Hepatocyte (in vitro differentiated cells): ENCODE measurements around the gene SOBP. TPM values are rescaled to one million over a fixed set of nuclear protein-coding genes. Genes with fewer than 3 reads are reported as not detected.

Experiments used
- DNase-seq: peaks from one replicate; pipeline ENCODE4 v3.0.0-alpha.2; 2016; ENCODE audit warnings: low spot score
- H2AFZ ChIP-seq: fragments of 200-600 bp; sonication (generic); 2 replicates; pipeline ENCODE4 v1.6.0; 2016; ENCODE audit warnings: antibody characterized with exemption, mild to moderate bottlenecking
- H3K27ac ChIP-seq: fragments of 200-600 bp; sonication (generic); 2 replicates; pipeline ENCODE4 v1.5.1; 2016; ENCODE audit warnings: mild to moderate bottlenecking
- H3K27me3 ChIP-seq: fragments of 200-600 bp; sonication (generic); 2 replicates; pipeline ENCODE4 v1.6.1; 2016
- H3K36me3 ChIP-seq: fragments of 200-600 bp; sonication (generic); replicated peaks from 2 replicates; pipeline ENCODE4 v1.5.1; 2016; ENCODE audit warnings: low read depth; ENCODE audit not compliant: insufficient read depth
- H3K4me1 ChIP-seq: fragments of 200-600 bp; sonication (generic); 2 replicates; pipeline ENCODE4 v1.5.1; 2016; ENCODE audit warnings: mild to moderate bottlenecking, moderate library complexity; ENCODE audit not compliant: insufficient read depth
- H3K4me2 ChIP-seq: fragments of 200-600 bp; sonication (generic); 2 replicates; pipeline ENCODE4 v1.6.0; 2016
- H3K4me3 ChIP-seq: fragments of 200-600 bp; sonication (generic); 2 replicates; pipeline ENCODE4 v1.5.1; 2016; ENCODE audit warnings: mild to moderate bottlenecking
- H3K79me2 ChIP-seq: fragments of 200-600 bp; sonication (generic); 2 replicates; pipeline ENCODE4 v1.6.0; 2017; ENCODE audit warnings: mild to moderate bottlenecking
- H3K9me2 ChIP-seq: fragments of 200-600 bp; sonication (generic); replicated peaks from 2 replicates; pipeline ENCODE4 v1.6.0; 2017; ENCODE audit warnings: mild to moderate bottlenecking; ENCODE audit not compliant: insufficient read depth
- H3K9me3 ChIP-seq: fragments of 200-600 bp; sonication (generic); 2 replicates; pipeline ENCODE4 v1.5.1; 2016; ENCODE audit warnings: low read depth, mild to moderate bottlenecking
- H4K20me1 ChIP-seq: fragments of 200-600 bp; sonication (generic); 2 replicates; pipeline ENCODE4 v1.6.0; 2016; ENCODE audit warnings: mild to moderate bottlenecking; ENCODE audit not compliant: insufficient read depth, poor library complexity, severe bottlenecking
- CTCF ChIP-seq: fragments of 200-600 bp; sonication (generic); IDR thresholded peaks from 2 replicates; pipeline ENCODE4 v1.5.1; 2016; ENCODE audit warnings: antibody characterized with exemption, mild to moderate bottlenecking; ENCODE audit not compliant: poor library complexity
- EZH2 ChIP-seq: fragments of 200-600 bp; sonication (generic); IDR thresholded peaks from 2 replicates; pipeline ENCODE4 v1.6.1; 2016; ENCODE audit warnings: antibody characterized with exemption, mild to moderate bottlenecking, borderline replicate concordance
- EZH2phosphoT487 ChIP-seq: fragments of 200-600 bp; sonication (generic); IDR thresholded peaks from one replicate; pipeline ENCODE4 v1.6.1; 2018; ENCODE audit warnings: antibody characterized with exemption, mild to moderate bottlenecking, low read depth, moderate library complexity; ENCODE audit not compliant: unreplicated experiment, severe bottlenecking
- WGBS: methylation state at CpG from one replicate; pipeline ENCODE4 v1.1.6; 2016; ENCODE audit warnings: low lambda C conversion rate; ENCODE audit errors: missing lambda C conversion rate; 5-methylcytosine and 5-hydroxymethylcytosine counted together
- polyA plus RNA-seq: library from polyadenylated mRNA; unstranded; fragments of >200 nt; fragmentation: Nextera tagmentation; extraction: Ambion mirVana; gene quantifications from 2 replicates; pipeline ENCODE4 v1.2.1, GENCODE V29; 2016
- total RNA-seq: library from RNA; depleted of rRNA; stranded (reverse); fragments of >200 nt; gene quantifications from 2 replicates; pipeline ENCODE4 v1.2.3, GENCODE V29; 2014

The SOBP gene
- total and polyA plus RNA-seq, 2 experiments from 2014 or later, result 2.1 to 2.2 TPM

- 100% methylated on average over 1 of the region's 1 CpG for WGBS
- no peaks in the 10 kb centered on the region for H3K36me3 ChIP-seq
- no peak overlapping the region for H3K27ac ChIP-seq
- H3K4me2 ChIP-seq, result no peak overlapping the region
- peaks cover under 1% of the 10 kb centered on the region for H3K79me2 ChIP-seq
- H4K20me1 ChIP-seq, result no peaks in the 10 kb centered on the region
- H3K27me3 ChIP-seq, result no peaks in the 10 kb centered on the region
- no peak overlapping the region for H2AFZ ChIP-seq
- no peak for DNase-seq
- H3K9me3 ChIP-seq, result no peaks in the 10 kb centered on the region
- H3K4me1 ChIP-seq, result no peaks in the 10 kb centered on the region
- no peak overlapping the region for H3K4me3 ChIP-seq
- TF ChIP-seq EZH2 (no peak), CTCF (no peak), EZH2phosphoT487 (no peak)
- no peaks in the 10 kb centered on the region for H3K9me2 ChIP-seq
These were observed 16.2 kb downstream of the SOBP start for GRCh38 chr6:107506145-107506544.

- no peak overlapping the region for H3K27ac ChIP-seq
These were observed 19.6 kb downstream of the SOBP start for GRCh38 chr6:107509506-107509905.

GRCh38 chr6:107510108-107510507 is 20.2 kb downstream of the SOBP start:
- H3K4me1 ChIP-seq, result no peaks in the 10 kb centered on the region
- no peaks in the 10 kb centered on the region for H4K20me1 ChIP-seq
- no peaks in the 10 kb centered on the region for H3K36me3 ChIP-seq
- WGBS, result 54% methylated on average over 2 of the region's 2 CpGs
- no peaks in the 10 kb centered on the region for H3K79me2 ChIP-seq
- H3K9me3 ChIP-seq, result no peaks in the 10 kb centered on the region
- no peak for DNase-seq
- no peaks in the 10 kb centered on the region for H3K27me3 ChIP-seq
- peak overlapping the region; percentile 14 for H3K27ac ChIP-seq
- TF ChIP-seq CTCF (no peak), EZH2phosphoT487 (no peak), EZH2 (no peak)
- no peak overlapping the region for H3K4me2 ChIP-seq
- no peaks in the 10 kb centered on the region for H3K9me2 ChIP-seq
- no peak overlapping the region for H2AFZ ChIP-seq
- no peak overlapping the region for H3K4me3 ChIP-seq

More at GRCh38 chr6:107509506-107509905, 19.6 kb downstream of the SOBP start:
- Histone ChIP-seq H3K9me2 (no peaks in the 10 kb centered on the region), H3K4me3 (no peak overlapping the region), H3K27me3 (no peaks in the 10 kb centered on the region), H3K36me3 (no peaks in the 10 kb centered on the region), H3K79me2 (no peaks in the 10 kb centered on the region), H3K4me2 (no peak overlapping the region), H4K20me1 (no peaks in the 10 kb centered on the region), H3K4me1 (no peaks in the 10 kb centered on the region), H2AFZ (no peak overlapping the region), H3K9me3 (no peaks in the 10 kb centered on the region)
- no peak for DNase-seq
- TF ChIP-seq EZH2phosphoT487, result no peak
- TF ChIP-seq CTCF, result no peak
- no peak for TF ChIP-seq EZH2
- 39% methylated on average over 3 of the region's 3 CpGs for WGBS

GRCh38 chr6:107511511-107511993 is 21.6 kb downstream of the SOBP start:
- no peak for TF ChIP-seq EZH2phosphoT487
- no peak for TF ChIP-seq EZH2
- no peak for TF ChIP-seq CTCF
- no peaks in the 10 kb centered on the region for H3K4me1 ChIP-seq
- no peaks in the 10 kb centered on the region for H3K9me3 ChIP-seq
- 86% methylated on average over 5 of the region's 5 CpGs for WGBS
- no peak overlapping the region for H3K27ac ChIP-seq
- DNase-seq, result no peak
- H3K27me3 ChIP-seq, result no peaks in the 10 kb centered on the region
- no peak overlapping the region for H2AFZ ChIP-seq
- H3K36me3 ChIP-seq, result no peaks in the 10 kb centered on the region
- H4K20me1 ChIP-seq, result no peaks in the 10 kb centered on the region
- H3K79me2 ChIP-seq, result no peaks in the 10 kb centered on the region
- H3K4me2 ChIP-seq, result no peak overlapping the region
- no peak overlapping the region for H3K4me3 ChIP-seq
- H3K9me2 ChIP-seq, result no peaks in the 10 kb centered on the region
